ENCODE data around the gene DENND6B.
A peak's percentile ranks its signal among the peaks of the same experiment; 100 is the strongest.

The DENND6B gene

DNA sequence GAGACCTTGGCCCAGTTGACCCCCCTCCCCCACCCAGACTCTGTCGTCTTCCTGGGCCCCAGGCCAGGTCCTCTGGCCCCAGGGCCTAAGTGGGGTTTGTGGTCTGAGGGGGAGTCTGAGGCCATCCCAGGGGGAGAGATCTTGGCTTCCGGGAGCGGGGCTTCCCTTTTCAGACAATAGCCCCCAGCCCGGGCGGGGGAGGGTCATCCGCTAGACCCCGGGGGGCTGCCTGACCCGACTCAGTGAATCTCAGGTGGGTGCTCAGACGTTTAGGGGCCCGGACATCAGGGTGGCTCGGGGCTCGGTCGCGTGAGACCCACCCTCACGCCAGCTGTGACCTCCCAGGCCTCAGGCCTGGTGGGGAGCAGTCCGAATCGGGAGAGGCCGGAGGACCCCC lies 57.2 kb downstream of the DENND6B start:
- DNase-seq, result no peak

DNA sequence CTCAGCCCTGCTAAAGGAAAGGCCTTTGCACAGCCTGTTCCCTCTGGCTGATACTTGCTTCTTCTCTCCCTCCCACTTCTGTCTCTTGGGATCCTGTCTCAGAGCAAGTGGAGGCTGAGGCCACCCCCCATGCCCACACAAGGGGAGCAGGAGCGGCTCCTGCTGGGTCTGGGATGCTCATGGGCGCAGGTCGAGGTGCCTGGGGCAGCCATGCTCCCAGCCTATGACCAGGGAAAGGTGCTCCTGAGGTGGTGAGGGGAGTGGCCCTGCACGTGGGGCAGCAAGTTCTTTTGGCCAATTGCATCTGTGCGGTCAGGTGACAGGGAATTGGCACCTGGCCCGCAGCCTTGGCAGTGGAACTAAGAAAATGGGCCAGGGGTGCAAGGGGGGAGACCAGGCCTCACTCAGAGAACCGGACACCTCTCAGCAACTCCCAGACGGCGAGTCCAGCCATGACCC lies 58.1 kb downstream of the DENND6B start:
- no peak for DNase-seq

DNA sequence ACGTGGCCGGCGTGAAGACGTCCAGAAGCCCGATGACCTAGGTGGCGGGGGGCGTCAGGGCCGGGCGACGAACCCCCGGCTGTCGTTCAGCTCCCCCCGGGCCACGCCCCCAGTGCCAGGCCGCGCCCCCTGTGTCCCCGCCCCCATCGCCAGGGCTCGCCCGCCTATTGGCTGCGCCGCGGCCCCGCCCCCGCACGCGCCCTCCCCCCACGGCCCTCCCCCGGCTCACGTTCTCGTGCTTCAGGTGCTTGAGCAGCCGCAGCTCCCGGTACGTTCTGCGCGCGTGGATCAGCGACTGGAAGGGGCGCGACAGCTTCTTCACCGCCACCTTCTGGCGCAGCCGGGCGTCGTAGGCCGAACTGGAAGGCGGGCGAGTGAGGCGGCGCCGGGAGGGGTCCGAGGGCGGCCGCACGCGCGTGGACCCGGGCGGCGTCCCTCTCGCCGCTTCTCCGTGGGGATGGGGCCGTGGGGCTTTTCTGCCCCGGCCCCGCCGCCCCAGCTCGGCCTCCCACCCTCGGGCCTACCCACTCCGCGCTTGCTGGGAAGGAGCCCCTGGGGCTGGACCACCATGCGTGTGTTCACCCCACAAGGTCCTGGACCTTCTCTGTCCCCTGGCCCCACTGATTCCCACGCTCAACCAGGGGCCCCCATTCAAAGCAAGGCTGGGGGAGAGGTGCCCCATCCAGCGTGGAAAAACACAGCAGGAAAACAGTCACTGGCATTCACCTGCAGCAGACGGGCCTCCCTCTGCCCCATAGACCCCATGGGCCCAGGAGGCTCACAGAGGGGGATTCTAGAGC lies 59.0 kb downstream of the DENND6B start:
- DNase-seq, result no peak

DNA sequence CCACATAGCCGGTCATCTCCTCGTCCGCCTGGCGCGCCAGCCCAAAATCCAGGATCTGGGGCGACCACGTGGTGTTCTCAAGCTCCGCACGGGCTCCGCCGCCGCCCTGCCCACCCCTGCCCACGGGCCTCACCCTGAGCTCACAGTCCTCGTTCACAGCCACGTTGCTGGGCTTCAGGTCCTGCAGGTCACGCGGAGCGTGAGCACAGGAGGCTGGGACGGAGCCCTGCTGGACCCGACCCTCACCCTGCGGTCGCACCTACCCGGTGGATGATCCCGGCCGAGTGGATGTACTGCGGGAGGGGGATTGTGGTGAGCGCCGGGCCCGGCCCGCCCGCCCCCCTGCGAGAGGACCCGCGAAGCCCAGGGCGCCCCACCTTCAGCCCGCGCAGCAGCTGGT lies 59.8 kb downstream of the DENND6B start:
- no peak for DNase-seq

DNA sequence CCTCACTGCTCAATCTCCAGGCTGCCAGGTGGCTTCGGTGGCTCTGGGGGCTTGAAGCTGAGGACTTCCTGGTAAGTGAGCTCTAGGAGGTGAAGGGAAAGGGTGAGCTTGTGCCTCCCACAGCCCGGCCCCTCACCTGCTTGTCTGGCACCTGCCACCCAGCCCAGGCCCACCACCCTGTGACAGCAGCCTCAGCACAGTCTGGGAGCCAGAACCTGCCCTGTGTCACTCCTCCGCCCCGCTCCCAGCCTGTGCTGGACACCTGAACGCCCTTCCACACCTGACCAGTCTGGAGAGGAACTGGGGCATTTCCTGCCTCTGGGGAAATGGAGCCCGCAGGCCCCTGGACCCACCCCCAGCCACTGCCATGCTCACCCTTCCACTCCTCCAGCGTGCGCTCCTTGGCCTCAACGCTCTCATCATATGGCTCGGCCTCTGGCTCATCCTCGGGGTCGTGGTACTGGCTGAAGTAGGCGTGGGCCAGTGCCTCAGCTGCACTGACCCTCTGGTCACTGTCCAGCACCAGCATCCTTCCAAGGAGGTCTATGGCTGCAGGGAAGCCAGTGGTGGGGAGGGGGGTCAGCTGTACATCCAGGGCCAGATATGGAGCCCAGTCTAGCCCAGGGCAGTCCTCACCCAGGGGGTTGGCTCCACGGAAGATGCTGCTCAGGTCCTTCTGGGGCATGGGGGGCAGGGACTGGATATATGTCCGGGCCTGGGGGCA lies 61.7 kb downstream of the DENND6B start:
- DNase-seq, result no peak

DNA sequence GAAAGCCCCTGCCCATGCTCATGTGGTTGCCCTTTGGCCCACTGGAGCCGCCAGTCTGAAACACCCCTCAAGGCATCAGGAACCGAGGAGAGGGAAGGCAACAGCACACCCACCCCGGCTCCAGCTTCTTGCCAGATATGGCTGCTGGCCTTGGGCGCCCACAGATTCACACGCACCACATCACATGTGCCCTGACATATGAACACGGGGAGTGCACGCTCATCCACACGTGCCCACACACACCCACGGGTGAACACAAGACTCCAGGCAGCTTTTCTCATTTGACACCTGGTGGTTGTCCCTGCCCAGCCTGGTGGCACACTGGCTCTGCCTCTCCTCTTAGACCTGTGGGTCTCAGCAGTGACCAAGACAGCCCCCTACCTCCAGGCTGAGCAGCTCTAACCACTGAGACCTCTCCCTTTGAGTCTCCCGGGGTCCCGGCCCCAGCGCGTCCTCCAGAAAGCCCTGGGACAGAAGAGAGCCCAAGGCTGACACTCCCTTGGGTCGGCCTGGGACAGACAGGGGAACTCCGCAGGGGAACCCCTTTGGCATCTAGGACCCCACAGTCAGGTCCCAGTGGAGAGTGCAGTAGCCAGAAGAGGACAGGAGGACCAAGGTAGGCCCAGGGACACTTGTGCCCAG lies 62.6 kb downstream of the DENND6B start:
- no peak for DNase-seq

DNA sequence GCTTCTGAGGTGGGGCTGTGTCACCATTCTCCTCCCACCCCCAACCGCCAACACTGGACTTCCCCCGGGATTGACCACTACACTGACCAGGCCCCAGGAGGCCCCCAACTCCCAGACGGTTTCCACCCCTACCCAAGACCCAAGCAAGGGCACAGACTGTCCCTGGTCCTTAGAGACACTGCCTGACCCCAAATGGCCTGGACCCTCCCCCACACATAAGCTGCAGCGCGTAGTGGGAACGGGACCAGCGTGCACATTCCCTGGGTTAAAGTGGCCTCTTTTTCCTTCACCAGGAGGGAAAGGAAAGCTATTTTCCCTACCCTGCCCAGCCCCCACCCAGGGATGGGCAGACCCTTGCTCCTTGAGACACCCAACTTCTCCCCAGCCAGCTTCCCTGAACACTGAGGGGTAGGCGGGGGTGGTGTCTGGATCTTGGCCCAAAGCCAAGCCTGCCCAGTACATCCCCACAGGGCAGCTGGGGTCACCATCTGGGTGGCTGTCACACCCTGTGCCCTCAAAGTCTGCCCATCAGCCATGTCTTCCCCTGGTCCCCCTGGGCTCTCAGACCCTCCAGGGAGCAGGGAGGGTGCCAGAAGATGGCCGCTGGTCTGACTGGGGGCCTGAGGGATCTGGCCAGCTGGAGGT lies 63.7 kb downstream of the DENND6B start:
- no peak for DNase-seq

DNA sequence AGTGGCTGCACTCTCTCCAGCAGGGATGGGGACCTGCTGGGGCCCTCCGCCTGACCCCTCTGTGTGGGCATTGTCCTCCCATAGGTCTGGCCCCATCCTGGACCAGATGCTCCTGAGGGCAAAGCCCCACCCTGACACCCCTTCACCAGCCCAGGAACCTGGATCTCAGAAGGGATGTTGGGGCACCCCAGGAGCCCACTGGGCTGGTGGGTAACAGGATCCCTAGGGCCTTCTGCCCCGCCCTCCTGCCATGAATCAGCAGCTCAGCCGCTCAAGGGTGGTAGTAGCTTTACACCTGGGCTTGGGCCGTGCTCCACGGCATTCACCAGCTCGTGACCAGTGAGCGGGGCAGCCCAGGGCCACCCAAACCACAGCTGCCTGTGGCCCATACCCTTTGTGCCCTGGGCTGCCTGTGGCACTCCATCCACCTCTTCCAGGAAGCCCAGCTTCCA lies 64.3 kb downstream of the DENND6B start:
- no peak for DNase-seq

DNA sequence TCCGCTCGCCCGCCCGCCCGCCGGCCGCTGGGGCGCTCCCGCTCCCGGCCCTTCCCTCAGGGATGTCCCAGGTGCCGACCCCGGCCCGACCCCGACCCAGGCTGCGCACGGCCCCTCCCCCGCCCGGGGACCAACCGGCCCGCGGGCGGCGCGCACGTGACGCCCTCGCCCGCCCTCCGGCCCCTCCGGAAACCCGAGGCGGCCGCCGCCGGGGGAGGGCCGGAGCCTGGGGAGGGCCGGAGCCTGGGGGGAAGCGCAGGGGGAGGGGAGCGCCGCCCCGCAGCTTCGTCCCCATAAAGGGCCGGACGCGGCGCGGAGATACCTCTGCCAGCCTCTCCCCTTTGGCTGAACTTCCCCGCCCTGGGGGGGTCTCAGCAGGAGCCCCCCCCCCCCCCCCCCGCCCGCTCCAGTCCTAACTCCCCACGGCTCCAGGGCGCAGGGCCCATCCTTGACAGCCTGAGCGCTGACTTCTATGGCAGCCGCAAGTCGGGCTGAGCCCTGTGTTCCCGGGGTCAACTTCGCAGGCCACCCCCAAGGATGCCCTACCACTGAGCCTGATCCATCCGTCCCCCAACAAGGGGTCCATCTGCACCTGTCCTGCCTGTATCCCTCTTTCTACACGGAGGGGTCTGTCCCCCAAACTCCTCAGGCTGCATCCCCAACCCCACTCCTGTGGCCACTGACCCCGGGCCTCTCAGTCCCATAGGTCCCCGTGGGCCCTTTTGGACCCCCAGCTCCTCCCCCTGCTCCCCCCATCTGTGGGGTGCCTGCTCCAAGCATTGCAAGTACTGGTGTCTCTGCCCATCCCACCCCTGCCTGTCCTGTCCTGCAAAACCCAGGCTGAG lies 65.0 kb downstream of the DENND6B start, which contains the start of gene MAPK12:
MAPK12 (minus strand) TSS at position 69 of the 845 bp plus-strand sequence. CDS start 174 bp downstream, outside the sequence.
- DNase-seq, result no peak

DNA sequence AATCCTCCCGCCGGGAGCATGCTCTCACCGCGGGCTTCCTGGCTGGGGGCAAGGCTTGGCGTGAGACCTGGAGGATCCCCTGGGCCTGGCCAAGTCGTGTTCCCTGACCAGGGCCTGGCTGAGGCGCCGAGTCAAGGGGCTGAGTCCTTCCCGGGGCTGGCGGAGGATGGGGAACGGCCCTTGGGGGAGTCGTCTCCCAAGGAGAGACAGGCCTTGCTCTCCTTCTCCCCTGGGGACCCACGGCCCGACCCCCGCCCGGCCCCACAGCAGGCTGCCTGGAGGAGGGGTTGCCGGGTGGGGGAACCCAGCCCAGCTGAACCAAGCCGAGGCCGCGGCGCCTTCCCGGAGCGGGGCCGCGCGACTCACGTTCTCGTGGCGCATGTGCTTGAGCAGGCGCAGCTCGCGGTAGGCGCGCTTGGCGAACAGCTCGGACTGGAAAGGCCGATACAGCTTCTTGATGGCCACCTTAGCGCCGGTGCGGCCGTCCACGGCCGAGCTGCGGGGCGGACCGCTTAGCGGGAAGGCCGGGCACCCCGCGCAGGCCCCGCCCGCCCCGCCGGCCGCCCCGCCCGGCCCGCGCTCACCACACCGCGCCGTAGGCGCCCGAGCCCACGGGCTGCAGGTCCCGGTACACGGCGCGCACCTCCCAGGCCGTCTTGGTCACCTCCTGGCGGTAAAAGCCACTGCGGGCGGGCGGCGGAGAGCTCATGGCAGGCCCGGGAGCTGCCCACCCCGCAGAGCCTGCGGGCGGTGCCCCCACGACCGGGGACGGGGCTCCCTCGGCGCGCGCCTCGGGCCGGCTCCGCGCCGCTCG lies 65.8 kb downstream of the DENND6B start:
- DNase-seq, result peak; percentile 41

DNA sequence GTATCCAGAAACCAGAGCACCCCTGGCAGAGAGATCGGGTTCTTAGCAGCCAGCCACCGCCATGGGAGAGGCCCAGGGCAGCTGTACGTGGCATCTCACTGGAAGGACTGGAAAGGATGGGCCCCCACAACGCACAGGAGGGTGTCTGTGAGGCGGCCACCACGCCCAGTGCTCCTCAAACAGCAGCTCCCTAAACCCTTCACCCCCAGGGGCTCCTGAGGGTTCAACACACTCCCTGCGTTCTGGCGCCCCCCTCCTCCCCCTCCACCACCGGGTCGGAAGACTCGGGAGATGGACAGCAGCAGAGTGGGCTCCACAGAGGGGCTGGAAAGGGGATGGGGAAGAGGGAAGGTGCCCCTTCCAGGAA lies 66.4 kb downstream of the DENND6B start:
- DNase-seq, result no peak

DNA sequence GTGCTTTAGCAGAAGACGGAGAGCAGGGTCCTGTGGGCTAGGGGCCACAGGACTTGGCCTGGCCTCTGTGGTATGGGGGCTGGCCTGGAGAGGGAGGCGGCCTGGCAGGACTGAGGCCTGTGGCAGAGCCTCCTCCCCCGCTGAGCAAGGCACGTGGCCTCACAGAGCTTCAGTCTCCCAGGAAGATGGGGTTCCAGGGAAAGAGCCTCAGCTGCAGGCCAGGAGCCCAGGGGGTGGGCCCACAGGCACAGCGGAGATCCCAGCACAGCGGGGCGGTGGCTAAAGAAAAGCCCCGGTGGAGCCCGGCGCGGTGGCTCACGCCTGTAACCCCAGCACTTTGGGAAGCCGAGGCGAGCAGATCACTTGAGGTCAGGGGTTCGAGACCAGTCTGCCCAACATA lies 67.5 kb downstream of the DENND6B start:
- no peak for DNase-seq
